ENCODE measurements around the gene KDM4C.

DNA sequence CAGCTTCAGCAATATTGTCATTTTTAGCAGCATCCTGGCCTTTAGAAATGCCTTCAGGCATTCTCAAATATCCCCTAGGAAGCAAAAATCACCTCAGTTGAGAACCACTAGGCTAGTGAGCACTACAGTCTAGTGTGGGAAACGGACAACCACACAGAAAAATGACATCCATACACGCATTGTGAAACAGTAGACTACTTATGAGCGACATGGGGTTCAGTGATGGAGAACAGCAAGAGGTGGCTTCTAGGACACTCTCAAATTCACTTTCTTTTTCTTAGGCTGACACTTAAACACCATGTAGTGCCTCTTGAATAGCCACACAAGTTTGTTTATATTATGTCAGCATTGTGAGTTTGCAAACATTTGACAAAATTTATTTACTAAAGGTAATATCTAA, 203.0 kb downstream of the KDM4C start:
- TF ChIP-seq EZH2phosphoT487 (IDR thresholded peaks at IDR 0.05; ENCODE audit: insufficient read depth, low read depth), result no peak
- no peak for TF ChIP-seq EZH2 (IDR thresholded peaks at IDR 0.05; ENCODE audit: insufficient read depth, poor library complexity, severe bottlenecking)
